ENCODE measurements around the gene WRAP73.
A peak's percentile ranks its signal among the peaks of the same experiment; 100 is the strongest.
"Not testable (repeated sequence)": the region's sequence is repeated elsewhere in the genome, so short reads cannot be mapped to it uniquely, and the experiment has no call there.

Gene WRAP73

GRCh38 chr1:3631320-3632260, 18.3 kb downstream of the WRAP73 start:
- no peak for DNase-seq (ENCODE audit: low read depth in 3 of 3)

GRCh38 chr1:3630914-3631313, 19.0 kb downstream of the WRAP73 start:
- DNase-seq (ENCODE audit: low read depth in 3 of 3) = no peak

GRCh38 chr1:3630161-3630611, 19.7 kb downstream of the WRAP73 start:
- DNase-seq (ENCODE audit: low read depth in 3 of 3) = no peak

GRCh38 chr1:3629561-3630160, 20.2 kb downstream of the WRAP73 start:
- DNase-seq (ENCODE audit: low read depth in 3 of 3) = no peak

GRCh38 chr1:3628445-3628844, 21.5 kb downstream of the WRAP73 start:
- DNase-seq (ENCODE audit: low read depth in 3 of 3) = no peak

- no peak for DNase-seq (ENCODE audit: low read depth in 3 of 3)
These were observed 22.2 kb downstream of the WRAP73 start for GRCh38 chr1:3627515-3628253.

GRCh38 chr1:3626025-3626424, 23.9 kb downstream of the WRAP73 start:
- no peak for DNase-seq (ENCODE audit: low read depth in 3 of 3)

- no peak for DNase-seq (ENCODE audit: low read depth in 3 of 3)
These were observed 24.6 kb downstream of the WRAP73 start for GRCh38 chr1:3625151-3625907.

GRCh38 chr1:3624200-3625136, 25.4 kb downstream of the WRAP73 start, which contains the start of gene TPRG1L:
TSS of gene TPRG1L (plus strand) at chr1:3625015. CDS start at chr1:3625073, 58 bp downstream.
- peak; percentile 95 to 97 (median 96) for DNase-seq (ENCODE audit: low read depth in 3 of 3)

- no peak for DNase-seq (ENCODE audit: low read depth in 3 of 3)
These were observed 26.3 kb downstream of the WRAP73 start for GRCh38 chr1:3623441-3624199.

- not testable (repeated sequence) for DNase-seq (ENCODE audit: low read depth in 3 of 3)
These were observed 27.8 kb downstream of the WRAP73 start for GRCh38 chr1:3622102-3622501.

- DNase-seq (ENCODE audit: low read depth in 3 of 3) = not testable (repeated sequence)
These were observed 28.7 kb downstream of the WRAP73 start for GRCh38 chr1:3621151-3621671.

- no peak for DNase-seq (ENCODE audit: low read depth in 3 of 3)
These were observed 29.2 kb downstream of the WRAP73 start for GRCh38 chr1:3620708-3621107.

- DNase-seq (ENCODE audit: low read depth in 3 of 3) = peak in 2 of 3 experiments; percentile 36 to 68
These were observed 30.8 kb downstream of the WRAP73 start for GRCh38 chr1:3618881-3619671.

- DNase-seq (ENCODE audit: low read depth in 3 of 3) = no peak
These were observed 31.4 kb downstream of the WRAP73 start for GRCh38 chr1:3618531-3618880.

GRCh38 chr1:3617806-3618345, 32.0 kb downstream of the WRAP73 start:
- DNase-seq (ENCODE audit: low read depth in 3 of 3) = no peak

GRCh38 chr1:3616861-3617260, 33.0 kb downstream of the WRAP73 start:
- DNase-seq (ENCODE audit: low read depth in 3 of 3) = no peak
